Forelimb muscle (tissue), 1 donor: ENCODE results near the gene ATG10. TPM values are rescaled to one million over a fixed set of nuclear protein-coding genes. Genes with fewer than 3 reads are reported as not detected.

ENCODE experiments used
- polyA plus RNA-seq: library from polyadenylated mRNA; unstranded; fragments of 120-200 nt; gene quantifications from one replicate; pipeline ENCODE4 v1.2.1, GENCODE V29; 2013; ENCODE audit not compliant: insufficient read length

The ATG10 gene
- polyA plus RNA-seq, 1 donor: 7.8 TPM

Other genes starting within 250 kb of the ATG10 start
- gene SSBP2, start 220.9 kb upstream of the ATG10 start, polyA plus RNA-seq: 64.3 TPM